ENCODE results near the gene WDR82. TPM values are rescaled to one million over a fixed set of nuclear protein-coding genes. Genes with fewer than 3 reads are reported as not detected.

Gene WDR82
- total and polyA plus RNA-seq, 4 experiments from 2014 or later: 62.3 to 150 (median 146) TPM

GRCh38 chr3:52227766-52228165 lies 50.7 kb downstream of the WDR82 start:
- ChIA-PET CTCF (ENCODE audit: partially characterized antibody) (interaction anchor here (0.7 to 31.1 kb wide), 6 partner anchors 7 to 224 kb away, joined by 3 to 684 read pairs (median 4); partner anchors contain the start of genes GLYCTK and WDR82), POLR2A (ENCODE audit: partially characterized antibody) (interaction anchor here (1.3 to 13.6 kb wide), 3 partner anchors 10 to 53 kb away, joined by 4 to 156 read pairs (median 10); partner anchors contain the start of genes TWF2 and WDR82)
- H3K27me3 Mint-ChIP-seq: no peaks in the 10 kb centered on the region
- H3K4me1 Mint-ChIP-seq: peaks cover 27 to 76% (median 52%) of the 10 kb centered on the region in 4 donors
- Histone ChIP-seq H3K9me3 (ENCODE audit: control insufficient read depth in 1 of 2, low read length in 2 of 2) (no peaks in the 10 kb centered on the region), H3K4me1 (ENCODE audit: insufficient read depth, low read length) (peaks cover 58% of the 10 kb centered on the region), H3K36me3 (ENCODE audit: insufficient read depth, low read length) (peaks cover 33% of the 10 kb centered on the region), H3K4me3 (ENCODE audit: low read length in 2 of 2) (no peak overlapping the region), H3K27ac (ENCODE audit: low read depth, low read length) (no peak overlapping the region), H3K27me3 (ENCODE audit: insufficient read depth, low read length) (no peaks in the 10 kb centered on the region)
- H3K36me3 Mint-ChIP-seq: peaks cover 14 to 45% of the 10 kb centered on the region in 2 donors
- intact Hi-C loops (cut with micrococcal nuclease): no loop called here
- no peak overlapping the region for H3K4me3 Mint-ChIP-seq
- peak overlapping the region in 2 of 7 donors; percentile 13 to 22 for H3K27ac Mint-ChIP-seq
- H3K9me3 Mint-ChIP-seq: no peaks in the 10 kb centered on the region
- DNase-seq: no peak

DNA sequence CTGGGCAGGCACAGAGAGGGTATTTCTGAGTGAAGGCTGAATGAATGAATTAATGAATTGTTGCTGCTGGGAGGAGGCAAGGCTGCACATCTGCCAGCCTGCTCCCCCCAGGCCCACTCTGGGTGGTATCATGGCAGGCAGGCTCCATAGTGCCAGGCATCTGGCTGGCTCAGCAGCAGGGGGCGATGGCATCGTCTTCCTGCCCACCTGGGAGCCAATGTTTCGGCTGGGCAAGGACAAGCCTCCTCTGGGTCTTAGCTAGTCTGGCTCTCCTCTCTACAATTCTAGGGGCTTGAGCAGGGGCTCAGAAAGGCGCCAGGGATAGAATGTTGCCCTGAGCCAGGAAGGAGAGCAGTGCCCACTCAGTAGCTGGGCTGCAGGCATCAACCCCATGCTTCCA lies 51.3 kb downstream of the WDR82 start:
- intact Hi-C loops (cut with micrococcal nuclease): no loop called here
- Histone ChIP-seq H3K4me3 (ENCODE audit: low read length in 2 of 2) (no peak overlapping the region), H3K36me3 (ENCODE audit: insufficient read depth, low read length) (peaks cover 33% of the 10 kb centered on the region), H3K27me3 (ENCODE audit: insufficient read depth, low read length) (no peaks in the 10 kb centered on the region), H3K27ac (ENCODE audit: low read depth, low read length) (no peak overlapping the region), H3K4me1 (ENCODE audit: insufficient read depth, low read length) (peaks cover 58% of the 10 kb centered on the region), H3K9me3 (ENCODE audit: control insufficient read depth in 1 of 2, low read length in 2 of 2) (no peaks in the 10 kb centered on the region)
- H3K4me3 Mint-ChIP-seq: peak overlapping the region in 3 of 8 donors; percentile 21 to 62 (median 26)
- ChIA-PET POLR2A (ENCODE audit: partially characterized antibody) (interaction anchor here (1.2 to 13.6 kb wide), 6 partner anchors 10 to 61 kb away, joined by 4 to 156 read pairs (median 8); partner anchors contain the start of genes GLYCTK, PPM1M, TWF2 and WDR82), CTCF (ENCODE audit: partially characterized antibody) (interaction anchor here (0.7 to 31.1 kb wide), 6 partner anchors 8 to 224 kb away, joined by 3 to 684 read pairs (median 4); partner anchors contain the start of genes GLYCTK and WDR82)
- DNase-seq: no peak
- H3K9me3 Mint-ChIP-seq: no peaks in the 10 kb centered on the region
- H3K27ac Mint-ChIP-seq: peak overlapping the region in 5 of 7 donors; percentile 64 to 91 (median 89)
- no peaks in the 10 kb centered on the region for H3K27me3 Mint-ChIP-seq
- H3K36me3 Mint-ChIP-seq: peaks cover 14 to 43% of the 10 kb centered on the region in 2 donors
- H3K4me1 Mint-ChIP-seq: peaks cover 31 to 76% (median 54%) of the 10 kb centered on the region in 4 donors

DNA sequence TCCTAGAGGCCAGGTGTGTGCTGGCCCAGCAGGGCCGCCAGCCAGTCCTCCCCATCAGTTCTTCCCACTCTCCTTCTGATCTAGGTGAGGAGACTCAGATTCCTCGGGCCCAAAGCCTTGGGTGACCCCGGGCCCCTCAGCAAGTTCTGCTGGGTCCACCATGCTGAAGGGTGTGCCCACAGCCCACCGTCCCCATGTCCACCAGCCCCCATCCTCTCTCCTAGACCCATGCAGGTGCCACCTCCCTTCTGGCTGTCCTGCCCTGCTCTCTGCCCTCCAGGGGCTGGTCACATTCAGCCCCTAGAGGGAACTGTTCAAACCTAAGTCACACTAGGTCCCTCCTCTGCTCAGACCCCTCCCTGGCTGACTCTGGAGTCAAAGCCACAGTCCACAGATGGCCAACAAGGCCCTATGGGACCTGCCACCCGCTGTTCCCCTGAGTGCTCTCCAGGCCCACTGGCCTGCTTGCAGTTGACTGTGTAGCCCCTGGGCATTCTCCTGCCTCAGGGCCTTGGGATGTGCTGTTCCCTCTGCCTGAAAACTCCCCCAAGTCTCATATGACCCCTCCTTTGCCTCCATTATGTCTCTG lies 52.1 kb downstream of the WDR82 start:
- H3K27me3 Mint-ChIP-seq: no peaks in the 10 kb centered on the region
- H3K4me1 ChIP-seq (ENCODE audit: insufficient read depth, low read length): peaks cover 58% of the 10 kb centered on the region
- H3K27ac ChIP-seq (ENCODE audit: low read depth, low read length): peak overlapping the region; percentile 4
- peaks cover 33% of the 10 kb centered on the region for H3K36me3 ChIP-seq (ENCODE audit: insufficient read depth, low read length)
- H3K9me3 ChIP-seq (ENCODE audit: control insufficient read depth in 1 of 2, low read length in 2 of 2): no peaks in the 10 kb centered on the region
- H3K4me3 Mint-ChIP-seq: peak overlapping the region in 7 of 8 donors; percentile 26 to 65 (median 54)
- H3K36me3 Mint-ChIP-seq: peaks cover 10 to 38% of the 10 kb centered on the region in 2 donors
- H3K4me3 ChIP-seq (ENCODE audit: low read length in 2 of 2): no peak overlapping the region
- no peaks in the 10 kb centered on the region for H3K9me3 Mint-ChIP-seq
- intact Hi-C loops (cut with micrococcal nuclease): no loop called here
- CTCF ChIA-PET (ENCODE audit: partially characterized antibody): interaction anchor here (1.5 to 31.1 kb wide), 6 partner anchors 7 to 114 kb away, joined by 4 to 684 read pairs (median 92); partner anchors contain the start of genes GLYCTK, TWF2 and WDR82
- H3K27me3 ChIP-seq (ENCODE audit: insufficient read depth, low read length): no peaks in the 10 kb centered on the region
- DNase-seq: no peak
- peaks cover 29 to 76% (median 55%) of the 10 kb centered on the region in 4 donors for H3K4me1 Mint-ChIP-seq
- peak overlapping the region; percentile 64 to 93 (median 90) for H3K27ac Mint-ChIP-seq
- POLR2A ChIA-PET (ENCODE audit: partially characterized antibody): interaction anchor here (1.1 to 13.6 kb wide), 10 partner anchors 9 to 62 kb away, joined by 4 to 156 read pairs (median 7); partner anchors contain the start of genes GLYCTK, PPM1M, TWF2 and WDR82

DNA sequence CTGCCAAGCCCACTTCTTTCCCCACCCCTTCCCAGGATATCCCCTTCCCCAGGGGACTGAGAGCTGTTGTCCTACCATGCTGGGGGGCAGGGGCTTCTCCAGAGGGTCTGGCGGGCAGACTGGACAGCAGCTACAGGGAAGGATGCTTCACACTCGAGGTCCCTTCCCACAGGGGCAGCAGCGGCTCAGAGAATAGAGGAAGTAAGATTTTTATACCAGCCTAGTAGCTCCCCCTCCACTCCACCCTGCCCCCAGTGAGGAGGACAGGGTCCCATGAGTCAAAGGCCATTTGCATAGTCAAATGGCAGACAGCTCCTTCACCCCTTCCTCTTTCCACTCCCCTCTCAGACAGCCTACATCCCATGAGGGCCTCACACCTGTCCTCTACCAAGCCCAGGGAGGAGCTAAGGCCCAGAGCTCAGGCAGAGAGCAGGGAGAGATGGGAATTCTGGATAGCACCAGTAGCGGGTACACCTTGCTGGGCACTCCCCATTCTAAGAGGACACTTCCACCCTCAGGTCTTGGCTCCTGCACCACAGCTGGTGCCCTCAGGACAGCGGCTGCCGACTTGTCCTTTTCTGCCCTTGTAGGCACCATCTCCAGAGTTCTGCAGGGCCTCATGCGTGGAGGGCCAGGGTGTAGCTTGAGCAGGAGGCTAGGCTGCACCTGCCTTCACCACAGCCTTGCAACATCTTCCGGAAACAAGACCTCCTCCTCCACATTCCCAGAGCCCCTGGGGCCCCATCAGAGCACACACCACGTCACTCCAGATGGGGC lies 52.8 kb downstream of the WDR82 start, which contains the start of gene TLR9:
Gene TLR9 (minus strand): TSS at position 194 of the 777 bp plus-strand sequence. CDS start 116 bp downstream, at position 78.
- no peaks in the 10 kb centered on the region for H3K27me3 Mint-ChIP-seq
- peak within 1 kb of the TSS; percentile 64 to 93 (median 90) for H3K27ac Mint-ChIP-seq
- Histone ChIP-seq H3K36me3 (ENCODE audit: insufficient read depth, low read length) (peaks cover 26% of the 10 kb centered on the region), H3K9me3 (ENCODE audit: control insufficient read depth in 1 of 2, low read length in 2 of 2) (no peaks in the 10 kb centered on the region), H3K27me3 (ENCODE audit: insufficient read depth, low read length) (no peaks in the 10 kb centered on the region), H3K4me1 (ENCODE audit: insufficient read depth, low read length) (peaks cover 61% of the 10 kb centered on the region), H3K27ac (ENCODE audit: low read depth, low read length) (peak within 1 kb of the TSS; percentile 4), H3K4me3 (ENCODE audit: low read length in 2 of 2) (no peak within 1 kb of the TSS)
- POLR2A ChIA-PET (ENCODE audit: partially characterized antibody): interaction anchor here (1.1 to 13.6 kb wide), 8 partner anchors 8 to 62 kb away, joined by 5 to 156 read pairs (median 9); partner anchors contain the start of genes GLYCTK, PPM1M, TWF2 and WDR82
- H3K4me3 Mint-ChIP-seq: peak within 1 kb of the TSS in 7 of 8 donors; percentile 26 to 65 (median 54)
- H3K9me3 Mint-ChIP-seq: no peaks in the 10 kb centered on the region
- DNase-seq: no peak
- intact Hi-C loops (cut with micrococcal nuclease): no loop called here
- H3K36me3 Mint-ChIP-seq: peaks cover 6 to 34% of the 10 kb centered on the region in 2 donors
- CTCF ChIA-PET (ENCODE audit: partially characterized antibody): interaction anchor here (0.7 to 12.2 kb wide), 8 partner anchors 8 to 220 kb away, joined by 3 to 247 read pairs (median 5); partner anchors contain the start of genes SEMA3G and TWF2
- peaks cover 32 to 75% (median 58%) of the 10 kb centered on the region in 4 donors for H3K4me1 Mint-ChIP-seq

DNA sequence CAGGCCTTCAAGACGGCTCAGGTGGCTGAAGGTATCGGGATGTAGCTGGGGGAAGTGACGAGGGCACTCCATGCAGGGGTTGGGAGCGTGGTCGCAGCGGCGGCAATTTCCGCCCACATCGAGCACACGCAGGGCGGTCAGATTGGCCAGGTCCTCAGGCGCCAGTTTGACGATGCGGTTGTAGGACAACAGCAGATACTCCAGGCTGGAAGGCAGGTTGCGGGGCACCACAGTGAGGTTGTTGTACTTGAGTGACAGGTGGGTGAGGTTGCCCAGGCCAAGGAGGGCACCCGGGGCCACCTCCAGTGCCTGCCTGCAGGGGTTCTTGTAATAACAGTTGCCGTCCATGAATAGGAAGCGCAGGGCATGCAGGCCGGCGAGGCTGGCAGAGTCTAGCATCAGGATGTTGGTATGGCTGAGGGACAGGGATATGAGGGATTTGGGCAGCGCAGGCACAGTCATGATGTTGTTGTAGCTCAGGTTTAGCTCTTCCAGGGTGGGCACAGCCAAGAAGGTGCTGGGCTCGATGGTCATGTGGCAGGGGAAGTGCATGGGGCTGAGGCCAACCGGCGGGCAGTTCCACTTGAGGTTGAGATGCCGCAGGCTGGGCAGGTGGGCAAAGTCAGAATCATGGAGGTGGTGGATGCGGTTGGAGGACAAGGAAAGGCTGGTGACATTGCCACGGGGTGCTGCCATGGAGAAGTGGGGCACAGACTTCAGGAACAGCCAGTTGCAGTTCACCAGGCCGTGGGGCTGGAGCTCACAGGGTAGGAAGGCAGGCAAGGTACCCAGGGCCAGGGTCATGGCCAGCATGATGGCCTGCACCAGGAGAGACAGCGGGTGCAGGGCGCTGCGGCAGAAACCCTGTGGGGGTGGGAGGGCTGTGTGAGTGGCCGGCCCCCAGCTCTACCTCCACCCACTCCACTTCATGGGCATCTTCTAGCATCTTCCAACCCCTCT lies 54.7 kb downstream of the WDR82 start:
- peak overlapping the region; percentile 74 to 92 (median 84) for H3K27ac Mint-ChIP-seq
- H3K9me3 Mint-ChIP-seq: no peaks in the 10 kb centered on the region
- H3K36me3 Mint-ChIP-seq: peaks cover 0 to 19% of the 10 kb centered on the region in 2 donors
- POLR2A ChIA-PET (ENCODE audit: partially characterized antibody): interaction anchor here (0.8 to 13.6 kb wide), 6 partner anchors 8 to 57 kb away, joined by 3 to 156 read pairs (median 19); partner anchors contain the start of genes PPM1M, TWF2 and WDR82
- Histone ChIP-seq H3K27me3 (ENCODE audit: insufficient read depth, low read length) (no peaks in the 10 kb centered on the region), H3K36me3 (ENCODE audit: insufficient read depth, low read length) (peaks cover 7% of the 10 kb centered on the region), H3K9me3 (ENCODE audit: control insufficient read depth in 1 of 2, low read length in 2 of 2) (no peaks in the 10 kb centered on the region), H3K4me1 (ENCODE audit: insufficient read depth, low read length) (peaks cover 80% of the 10 kb centered on the region), H3K27ac (ENCODE audit: low read depth, low read length) (no peak overlapping the region), H3K4me3 (ENCODE audit: low read length in 2 of 2) (no peak overlapping the region)
- peaks cover 42 to 88% (median 72%) of the 10 kb centered on the region in 4 donors for H3K4me1 Mint-ChIP-seq
- intact Hi-C loops (cut with micrococcal nuclease): loop anchor here (2.0 to 5.0 kb wide), 2 partner anchors 15 to 224 kb away; partner anchors contain the start of genes SEMA3G and TWF2
- no peak for DNase-seq
- H3K4me3 Mint-ChIP-seq: peak overlapping the region; percentile 51 to 73 (median 62)
- CTCF ChIA-PET (ENCODE audit: partially characterized antibody): interaction anchor here (1.1 to 12.2 kb wide), 4 partner anchors 10 to 117 kb away, joined by 4 to 247 read pairs (median 92); partner anchors contain the start of gene TWF2
- H3K27me3 Mint-ChIP-seq: no peaks in the 10 kb centered on the region
